ENCODE results near the gene CARD11.

- TF ChIP-seq CTCF (IDR thresholded peaks at IDR 0.05): no peak
- TF ChIP-seq EP300 (IDR thresholded peaks at IDR 0.05): no peak
- TF ChIP-seq POLR2A (IDR thresholded peaks at IDR 0.05; ENCODE audit: low read depth): no peak
Observed at GRCh38 chr7:3055626-3056025, 12.0 kb upstream of the CARD11 start.

Measured in esophagus muscularis mucosa (tissue), 4 donors.